GM12891 (cell line): ENCODE data around the gene PPP2R2D.

ENCODE experiments used
- DNase-seq: peaks from one replicate; pipeline ENCODE4 v3.0.0; 2011; ENCODE audit warnings: low spot score; ENCODE audit not compliant: insufficient read length
- FAIRE-seq: peaks from 2 replicates; lab custom pipeline; 2011; peaks lifted over from hg19 to GRCh38; lab: Jason Lieb, UNC
- PAX5 ChIP-seq: IDR thresholded peaks from 2 replicates; pipeline ENCODE4 v1.6.1; 2011; ENCODE audit warnings: low read length, moderate library complexity, mild to moderate bottlenecking; ENCODE audit not compliant: insufficient read depth, severe bottlenecking
- POLR2A ChIP-seq: IDR thresholded peaks from 2 replicates; pipeline ENCODE4 v1.6.1; 2011; ENCODE audit warnings: low read depth, low read length, control low read depth
- POLR2AphosphoS5 ChIP-seq: IDR thresholded peaks from 2 replicates; pipeline ENCODE4 v1.6.1; 2011; ENCODE audit warnings: low read depth, low read length, control low read depth
- POU2F2 ChIP-seq: IDR thresholded peaks from 2 replicates; pipeline ENCODE4 v1.6.1; 2011; ENCODE audit warnings: low read depth, mild to moderate bottlenecking, control low read depth, low read length, moderate library complexity
- SPI1 ChIP-seq: IDR thresholded peaks from 2 replicates; pipeline ENCODE4 v1.6.1; 2011; ENCODE audit warnings: low read depth, low read length, control low read depth
- TAF1 ChIP-seq: IDR thresholded peaks from 2 replicates; pipeline ENCODE4 v1.6.1; 2011; ENCODE audit warnings: low read depth, low read length, control low read depth

Gene PPP2R2D

DNA sequence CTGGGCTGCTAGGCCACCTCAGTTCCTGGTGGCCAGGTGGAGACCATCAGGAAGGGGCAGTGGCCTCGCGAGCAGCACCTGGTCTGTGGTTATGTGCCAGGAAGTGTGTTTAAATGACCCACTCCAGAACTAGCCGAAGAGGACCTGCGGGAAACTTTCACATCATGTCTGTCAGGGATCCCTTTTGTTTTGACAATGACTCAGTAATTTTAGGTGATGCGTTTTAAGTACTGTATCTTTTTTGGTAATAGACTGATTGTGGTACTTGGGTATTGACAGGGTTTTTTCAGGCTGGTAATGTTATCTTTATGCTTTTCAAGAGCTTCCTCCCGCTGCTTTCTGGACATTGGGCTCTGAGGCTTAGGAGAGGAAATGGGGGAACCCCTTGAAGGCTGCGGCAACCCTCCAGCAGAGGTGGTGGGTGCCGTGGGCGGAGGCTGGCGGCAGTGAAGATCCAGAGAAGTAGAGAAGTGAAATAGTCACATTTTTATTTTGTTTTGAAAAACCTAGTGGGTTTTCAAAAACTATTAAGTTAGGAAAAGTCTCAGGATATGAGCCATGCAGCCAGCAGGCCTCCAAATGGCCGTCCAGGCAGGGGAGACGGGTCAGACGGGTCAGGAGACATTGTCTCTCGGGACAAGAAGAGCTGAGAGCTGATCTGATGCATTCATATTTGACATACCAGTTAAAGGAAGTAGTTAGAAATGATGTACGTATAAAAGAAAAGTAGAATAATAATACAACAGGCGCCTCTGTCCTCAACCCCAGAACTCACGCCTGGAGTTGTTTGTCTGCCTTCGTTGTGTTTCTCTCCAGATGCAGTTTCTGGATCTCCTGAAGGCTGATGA lies 27.7 kb downstream of the PPP2R2D start:
- TF ChIP-seq TAF1 (no peak), POLR2AphosphoS5 (no peak), SPI1 (peak; percentile 43; the same call in 1 of the 2 replicates)
- FAIRE-seq (peak; percentile 63), DNase-seq (peak; percentile 64)

- FAIRE-seq: peak; percentile 51
- no peak for DNase-seq
- TF ChIP-seq TAF1 (no peak), POLR2AphosphoS5 (no peak), POLR2A (no peak), POU2F2 (no peak), PAX5 (no peak), SPI1 (no peak)
These were observed 28.5 kb downstream of the PPP2R2D start for GRCh38 chr10:131929122-131929845.

DNA sequence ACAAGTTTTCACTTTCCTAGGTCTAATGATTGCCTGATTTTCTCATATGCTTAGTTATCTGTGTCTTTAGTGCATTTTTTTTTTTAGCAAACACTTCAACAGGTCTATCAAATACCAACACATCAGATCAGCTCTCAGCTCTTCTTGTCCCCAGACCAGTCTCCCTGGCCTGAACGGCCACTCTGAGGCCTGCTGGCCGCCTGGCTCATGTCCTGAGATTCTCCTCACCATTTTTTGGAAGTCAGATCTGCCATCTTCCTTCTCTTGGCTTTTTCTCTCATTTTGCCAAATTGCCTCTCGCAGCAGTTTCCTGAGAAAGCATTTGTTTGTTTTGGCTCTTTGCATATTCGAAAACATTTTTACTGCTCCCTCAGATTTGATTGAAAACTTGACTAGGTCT lies 29.3 kb downstream of the PPP2R2D start:
- DNase-seq (no peak), FAIRE-seq (no peak)
- TF ChIP-seq POU2F2 (no peak), POLR2AphosphoS5 (no peak), POLR2A (no peak), TAF1 (no peak), SPI1 (no peak), PAX5 (no peak)

- no peak for TF ChIP-seq POLR2AphosphoS5
- no peak for TF ChIP-seq SPI1
- no peak for TF ChIP-seq TAF1
- no peak for TF ChIP-seq PAX5
- TF ChIP-seq POLR2A: no peak
- no peak for TF ChIP-seq POU2F2
- DNase-seq: no peak
- no peak for FAIRE-seq
These were observed 29.9 kb downstream of the PPP2R2D start for GRCh38 chr10:131930586-131931330.

DNA sequence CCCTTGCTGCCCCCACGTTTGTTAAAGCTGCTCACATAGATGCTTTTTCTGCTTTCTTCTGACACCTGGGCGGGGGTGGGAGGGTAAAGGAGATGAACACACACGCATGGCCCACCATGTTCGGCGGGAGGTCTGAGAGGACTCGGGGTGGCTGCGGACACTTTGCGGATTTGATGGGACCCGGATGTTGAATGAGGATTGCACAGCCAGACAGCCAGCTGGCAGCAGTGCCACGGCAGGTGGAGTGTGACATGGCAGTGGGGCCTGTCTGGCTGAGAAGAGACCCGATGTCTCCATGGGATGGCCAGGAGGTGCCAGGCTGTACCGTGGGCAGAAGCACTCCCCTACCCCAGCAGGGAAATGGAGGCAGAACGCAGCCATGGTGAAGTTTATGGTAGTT lies 31.2 kb downstream of the PPP2R2D start:
- no peak for FAIRE-seq
- TF ChIP-seq POLR2A (no peak), POU2F2 (no peak), POLR2AphosphoS5 (no peak), SPI1 (no peak), TAF1 (no peak), PAX5 (no peak)
- no peak for DNase-seq

DNA sequence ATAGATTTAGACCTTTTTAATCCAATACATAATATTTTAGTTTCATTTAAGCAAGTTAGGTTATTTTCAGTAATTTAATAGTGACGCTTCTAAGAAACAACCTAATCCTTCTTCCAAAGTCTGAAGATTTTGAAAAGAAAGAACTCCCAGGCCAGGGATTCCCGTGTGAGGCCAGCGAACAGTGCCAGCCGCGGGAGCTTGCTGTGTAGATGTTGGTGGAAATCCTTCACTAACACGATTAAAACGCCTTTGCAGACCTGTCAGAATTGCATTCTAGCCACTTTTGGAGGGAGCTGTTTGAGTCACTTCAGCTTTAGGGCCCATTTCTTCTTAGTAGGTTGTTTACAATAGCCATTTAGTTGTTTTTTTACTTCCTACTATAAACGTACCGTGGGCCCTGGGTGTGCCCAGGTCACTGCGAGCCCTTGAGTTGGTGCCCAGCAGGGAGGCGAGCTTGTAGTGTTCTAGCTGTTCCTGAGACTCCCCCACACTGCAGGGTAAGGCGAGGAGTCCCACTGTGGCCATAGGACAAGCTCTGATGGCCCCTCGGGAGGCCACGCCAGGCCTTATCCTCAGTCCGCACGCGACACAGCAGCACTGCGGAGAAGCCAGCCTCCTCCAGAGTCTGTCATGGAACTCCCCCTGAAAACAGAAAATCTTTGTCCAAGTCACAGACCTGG lies 32.3 kb downstream of the PPP2R2D start:
- DNase-seq (no peak), FAIRE-seq (no peak)
- no peak for TF ChIP-seq POLR2A
- no peak for TF ChIP-seq PAX5
- TF ChIP-seq SPI1: no peak
- no peak for TF ChIP-seq POLR2AphosphoS5
- no peak for TF ChIP-seq POU2F2
- no peak for TF ChIP-seq TAF1

- no peak for DNase-seq
- no peak for TF ChIP-seq POLR2AphosphoS5
- no peak for TF ChIP-seq TAF1
- TF ChIP-seq SPI1: no peak
- no peak for TF ChIP-seq POU2F2
- no peak for TF ChIP-seq POLR2A
- TF ChIP-seq PAX5: no peak
- FAIRE-seq: no peak
These were observed 32.9 kb downstream of the PPP2R2D start for GRCh38 chr10:131933696-131934086.

- TF ChIP-seq POU2F2: no peak
- TF ChIP-seq POLR2A: no peak
- TF ChIP-seq SPI1: no peak
- no peak for TF ChIP-seq TAF1
- TF ChIP-seq POLR2AphosphoS5: no peak
- no peak for TF ChIP-seq PAX5
- no peak for FAIRE-seq
- DNase-seq: no peak
These were observed 34.0 kb downstream of the PPP2R2D start for GRCh38 chr10:131934769-131935168.
